ENCODE measurements around the gene TLK2.

Gene TLK2

DNA sequence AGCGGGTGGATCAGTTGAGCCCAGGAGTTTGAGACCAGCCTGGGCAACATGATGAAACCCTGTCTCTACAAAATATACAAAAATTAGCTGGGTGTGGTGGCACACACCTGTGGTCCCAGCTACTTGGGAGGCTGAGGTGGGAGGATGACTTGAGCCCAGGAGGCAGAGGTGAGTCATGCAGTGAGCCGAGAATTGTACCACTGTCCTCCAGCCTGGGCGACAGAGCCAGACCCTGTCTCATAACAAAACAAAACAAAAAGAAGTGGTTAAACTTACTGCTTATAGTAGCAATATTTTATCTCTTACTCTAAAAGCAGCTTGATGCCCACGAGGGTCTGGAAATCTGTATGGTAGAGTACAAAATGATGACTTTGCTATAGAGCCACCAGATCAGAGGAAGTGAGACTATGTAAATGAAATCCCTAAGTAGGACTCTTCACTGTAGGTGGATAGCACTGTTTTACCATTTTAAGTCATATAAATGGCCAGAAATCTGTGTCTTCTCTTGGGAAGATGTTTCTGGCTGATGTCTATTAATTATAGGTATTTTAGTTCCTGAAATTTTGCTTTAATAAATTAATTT, 88.5 kb downstream of the TLK2 start:
- Histone ChIP-seq H3K23ac (ENCODE audit: low read length) (no peak overlapping the region), H2BK5ac (ENCODE audit: low read length) (no peak overlapping the region), H2AK5ac (ENCODE audit: low read length) (no peak overlapping the region), H2BK15ac (replicated peaks; ENCODE audit: low read depth) (no peak overlapping the region), H3K4me3 (ENCODE audit: low read length) (no peak overlapping the region), H3K27me3 (ENCODE audit: insufficient read depth, low read length, poor library complexity) (no peaks in the 10 kb centered on the region), H3K56ac (ENCODE audit: low read length) (no peak overlapping the region), H4K5ac (ENCODE audit: low read length) (no peak overlapping the region), H3K4me2 (ENCODE audit: low read length) (no peak overlapping the region), H3K36me3 (ENCODE audit: control insufficient read depth, insufficient read depth, low read length) (peaks cover 2% of the 10 kb centered on the region), H3K4ac (ENCODE audit: low read depth, low read length) (no peak overlapping the region), H4K8ac (ENCODE audit: low read depth, low read length) (no peak overlapping the region), H3K79me2 (ENCODE audit: control insufficient read depth, insufficient read depth, low read length) (no peaks in the 10 kb centered on the region), H3K18ac (ENCODE audit: low read length) (no peak overlapping the region), H3K27ac (ENCODE audit: low read depth, low read length) (no peak overlapping the region), H3K9ac (ENCODE audit: low read length) (no peak overlapping the region), H3K4me1 (ENCODE audit: control insufficient read depth, low read depth, low read length) (no peaks in the 10 kb centered on the region), H2BK120ac (ENCODE audit: low read depth, low read length) (no peak overlapping the region), H3K79me1 (ENCODE audit: low read length) (no peaks in the 10 kb centered on the region)
- no CpG with 5 or more reads among the region's 4 CpGs for WGBS (ENCODE audit: extremely low coverage, insufficient coverage, low lambda C conversion rate)
- DNase-seq: no peak

DNA sequence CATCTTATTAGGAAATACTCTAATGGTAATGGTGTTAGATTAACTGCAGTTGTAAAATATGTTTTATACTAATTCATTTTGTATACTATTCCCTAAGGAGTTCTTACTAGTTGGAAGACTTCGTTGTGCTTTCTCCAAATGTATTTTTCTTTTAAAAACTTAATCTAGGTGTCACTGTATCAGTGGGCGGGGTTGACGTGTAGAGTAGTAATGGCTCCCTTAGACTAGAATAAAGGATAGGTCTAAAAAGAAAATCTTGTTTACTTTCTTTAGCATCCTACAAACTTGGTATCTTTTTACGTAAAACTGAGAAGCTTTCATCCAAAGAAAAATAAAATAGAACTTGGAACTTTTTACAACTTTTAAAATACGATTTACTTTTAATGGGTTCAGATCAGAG, 93.9 kb downstream of the TLK2 start:
- Histone ChIP-seq H2BK120ac (ENCODE audit: low read depth, low read length) (no peak overlapping the region), H4K5ac (ENCODE audit: low read length) (no peak overlapping the region), H3K79me1 (ENCODE audit: low read length) (no peaks in the 10 kb centered on the region), H3K4me2 (ENCODE audit: low read length) (no peak overlapping the region), H3K79me2 (ENCODE audit: control insufficient read depth, insufficient read depth, low read length) (no peaks in the 10 kb centered on the region), H3K27me3 (ENCODE audit: insufficient read depth, low read length, poor library complexity) (no peaks in the 10 kb centered on the region), H2AK5ac (ENCODE audit: low read length) (no peak overlapping the region), H3K9ac (ENCODE audit: low read length) (no peak overlapping the region), H3K56ac (ENCODE audit: low read length) (no peak overlapping the region), H3K4me1 (ENCODE audit: control insufficient read depth, low read depth, low read length) (no peaks in the 10 kb centered on the region), H3K23ac (ENCODE audit: low read length) (no peak overlapping the region), H3K4me3 (ENCODE audit: low read length) (no peak overlapping the region), H3K36me3 (ENCODE audit: control insufficient read depth, insufficient read depth, low read length) (no peaks in the 10 kb centered on the region), H4K8ac (ENCODE audit: low read depth, low read length) (no peak overlapping the region), H2BK5ac (ENCODE audit: low read length) (no peak overlapping the region), H2BK15ac (replicated peaks; ENCODE audit: low read depth) (no peak overlapping the region), H3K27ac (ENCODE audit: low read depth, low read length) (no peak overlapping the region), H3K18ac (ENCODE audit: low read length) (no peak overlapping the region), H3K4ac (ENCODE audit: low read depth, low read length) (no peak overlapping the region)
- DNase-seq: no peak
- no CpG with 5 or more reads among the region's 5 CpGs for WGBS (ENCODE audit: extremely low coverage, insufficient coverage, low lambda C conversion rate)

DNA sequence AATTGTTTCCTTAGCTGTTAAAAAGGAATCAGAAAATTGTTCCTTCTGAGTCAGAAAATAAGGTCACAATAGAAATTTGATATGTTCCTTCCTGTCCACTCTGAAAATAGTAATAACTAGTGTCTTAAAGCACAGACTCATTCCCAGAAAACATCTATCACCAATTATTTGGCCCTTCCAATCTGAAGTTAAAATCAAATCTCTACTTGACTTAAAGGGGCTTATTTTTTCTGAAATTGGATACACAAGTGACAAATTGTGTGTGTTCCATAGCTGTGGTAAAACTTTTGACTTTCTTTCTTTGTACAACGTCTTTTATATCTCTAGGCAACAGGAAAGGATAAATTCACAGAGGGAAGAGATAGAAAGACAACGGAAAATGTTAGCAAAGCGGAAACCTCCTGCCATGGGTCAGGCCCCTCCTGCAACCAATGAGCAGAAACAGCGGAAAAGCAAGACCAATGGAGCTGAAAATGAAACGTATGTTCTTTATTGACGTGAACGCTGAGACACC, 94.3 kb downstream of the TLK2 start:
- DNase-seq: no peak
- H3K9ac ChIP-seq (ENCODE audit: low read length): no peak overlapping the region
- no peak overlapping the region for H3K4ac ChIP-seq (ENCODE audit: low read depth, low read length)
- no peak overlapping the region for H2BK120ac ChIP-seq (ENCODE audit: low read depth, low read length)
- WGBS (ENCODE audit: extremely low coverage, insufficient coverage, low lambda C conversion rate): no CpG with 5 or more reads among the region's 7 CpGs
- H3K36me3 ChIP-seq (ENCODE audit: control insufficient read depth, insufficient read depth, low read length): no peaks in the 10 kb centered on the region
- H3K79me1 ChIP-seq (ENCODE audit: low read length): no peaks in the 10 kb centered on the region
- H3K27me3 ChIP-seq (ENCODE audit: insufficient read depth, low read length, poor library complexity): no peaks in the 10 kb centered on the region
- H2BK15ac ChIP-seq (replicated peaks; ENCODE audit: low read depth): no peak overlapping the region
- H3K4me3 ChIP-seq (ENCODE audit: low read length): no peak overlapping the region
- no peaks in the 10 kb centered on the region for H3K79me2 ChIP-seq (ENCODE audit: control insufficient read depth, insufficient read depth, low read length)
- no peak overlapping the region for H2BK5ac ChIP-seq (ENCODE audit: low read length)
- H3K27ac ChIP-seq (ENCODE audit: low read depth, low read length): no peak overlapping the region
- H3K4me2 ChIP-seq (ENCODE audit: low read length): no peak overlapping the region
- H3K56ac ChIP-seq (ENCODE audit: low read length): no peak overlapping the region
- H4K5ac ChIP-seq (ENCODE audit: low read length): no peak overlapping the region
- H3K23ac ChIP-seq (ENCODE audit: low read length): no peak overlapping the region
- no peak overlapping the region for H2AK5ac ChIP-seq (ENCODE audit: low read length)
- H3K4me1 ChIP-seq (ENCODE audit: control insufficient read depth, low read depth, low read length): no peaks in the 10 kb centered on the region
- H3K18ac ChIP-seq (ENCODE audit: low read length): no peak overlapping the region
- H4K8ac ChIP-seq (ENCODE audit: low read depth, low read length): no peak overlapping the region

DNA sequence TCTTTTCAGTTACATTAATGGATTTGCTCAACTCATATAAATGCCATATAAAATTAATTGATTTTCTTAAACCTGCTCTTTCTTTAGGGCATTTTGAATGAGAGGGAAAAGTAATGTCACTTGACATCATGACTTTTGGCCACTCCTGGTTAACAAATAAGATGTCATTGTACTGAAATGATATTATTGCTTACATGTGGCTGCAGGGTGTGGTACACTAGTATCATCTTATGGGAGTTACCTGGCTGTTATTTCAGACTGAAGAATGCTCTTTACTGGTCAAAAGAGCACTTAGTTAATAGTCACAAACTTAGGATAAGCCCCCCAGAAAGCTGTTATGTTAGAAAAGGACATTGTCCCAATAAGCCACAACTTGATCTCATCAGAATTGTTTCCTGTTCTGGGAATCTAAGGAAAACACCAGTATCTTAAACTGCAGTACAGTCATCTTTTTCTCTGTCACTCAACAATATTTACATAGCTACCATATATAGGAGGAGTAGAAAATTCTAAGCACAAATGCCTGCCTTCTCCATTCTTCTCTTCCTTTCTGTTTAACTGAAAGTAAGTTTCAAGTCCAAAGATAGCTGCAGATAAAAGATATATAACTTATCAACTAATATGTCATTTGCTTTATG, 95.0 kb downstream of the TLK2 start:
- H3K4me3 ChIP-seq (ENCODE audit: low read length): no peak overlapping the region

DNA sequence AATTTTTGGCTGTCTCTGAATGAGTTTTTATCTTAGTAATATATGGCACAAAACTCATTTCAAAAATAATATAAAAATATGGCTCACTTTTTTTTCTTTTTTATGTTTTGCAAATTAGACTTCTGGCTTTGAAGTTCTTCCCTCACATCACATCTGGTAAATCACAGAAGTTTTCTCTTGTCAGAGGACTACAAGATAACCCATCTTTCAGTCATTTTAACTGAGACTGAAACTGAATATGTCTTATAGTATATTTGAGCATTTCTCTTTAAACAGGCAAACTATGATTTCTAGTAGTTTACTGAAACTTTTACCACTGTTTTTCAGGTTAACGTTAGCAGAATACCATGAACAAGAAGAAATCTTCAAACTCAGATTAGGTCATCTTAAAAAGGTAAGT, 97.8 kb downstream of the TLK2 start:
- H3K4ac ChIP-seq (ENCODE audit: low read depth, low read length): no peak overlapping the region
- no peak for DNase-seq
- no peak overlapping the region for H3K23ac ChIP-seq (ENCODE audit: low read length)
- no peak overlapping the region for H4K5ac ChIP-seq (ENCODE audit: low read length)
- H3K79me2 ChIP-seq (ENCODE audit: control insufficient read depth, insufficient read depth, low read length): no peaks in the 10 kb centered on the region
- no peaks in the 10 kb centered on the region for H3K4me1 ChIP-seq (ENCODE audit: control insufficient read depth, low read depth, low read length)
- no peak overlapping the region for H3K56ac ChIP-seq (ENCODE audit: low read length)
- H3K27me3 ChIP-seq (ENCODE audit: insufficient read depth, low read length, poor library complexity): no peaks in the 10 kb centered on the region
- no peak overlapping the region for H2BK120ac ChIP-seq (ENCODE audit: low read depth, low read length)
- no peaks in the 10 kb centered on the region for H3K79me1 ChIP-seq (ENCODE audit: low read length)
- no peak overlapping the region for H2AK5ac ChIP-seq (ENCODE audit: low read length)
- no peak overlapping the region for H3K4me2 ChIP-seq (ENCODE audit: low read length)
- no peak overlapping the region for H3K9ac ChIP-seq (ENCODE audit: low read length)
- H3K27ac ChIP-seq (ENCODE audit: low read depth, low read length): no peak overlapping the region
- no peak overlapping the region for H3K4me3 ChIP-seq (ENCODE audit: low read length)
- no peak overlapping the region for H2BK15ac ChIP-seq (replicated peaks; ENCODE audit: low read depth)
- no peak overlapping the region for H3K18ac ChIP-seq (ENCODE audit: low read length)
- H3K36me3 ChIP-seq (ENCODE audit: control insufficient read depth, insufficient read depth, low read length): no peaks in the 10 kb centered on the region
- no peak overlapping the region for H2BK5ac ChIP-seq (ENCODE audit: low read length)
- no CpG with 5 or more reads among the region's 1 CpG for WGBS (ENCODE audit: extremely low coverage, insufficient coverage, low lambda C conversion rate)
- no peak overlapping the region for H4K8ac ChIP-seq (ENCODE audit: low read depth, low read length)

More for the DNA sequence above, 95.0 kb downstream of the TLK2 start:
- Histone ChIP-seq H3K4me2 (ENCODE audit: low read length) (no peak overlapping the region), H2BK120ac (ENCODE audit: low read depth, low read length) (no peak overlapping the region), H4K8ac (ENCODE audit: low read depth, low read length) (no peak overlapping the region), H3K23ac (ENCODE audit: low read length) (no peak overlapping the region), H3K27me3 (ENCODE audit: insufficient read depth, low read length, poor library complexity) (no peaks in the 10 kb centered on the region), H3K56ac (ENCODE audit: low read length) (no peak overlapping the region), H2BK15ac (replicated peaks; ENCODE audit: low read depth) (no peak overlapping the region), H4K5ac (ENCODE audit: low read length) (no peak overlapping the region), H2AK5ac (ENCODE audit: low read length) (no peak overlapping the region), H3K4ac (ENCODE audit: low read depth, low read length) (no peak overlapping the region), H3K4me1 (ENCODE audit: control insufficient read depth, low read depth, low read length) (no peaks in the 10 kb centered on the region), H3K27ac (ENCODE audit: low read depth, low read length) (no peak overlapping the region), H3K79me1 (ENCODE audit: low read length) (no peaks in the 10 kb centered on the region), H2BK5ac (ENCODE audit: low read length) (no peak overlapping the region), H3K79me2 (ENCODE audit: control insufficient read depth, insufficient read depth, low read length) (no peaks in the 10 kb centered on the region), H3K9ac (ENCODE audit: low read length) (no peak overlapping the region), H3K36me3 (ENCODE audit: control insufficient read depth, insufficient read depth, low read length) (no peaks in the 10 kb centered on the region), H3K18ac (ENCODE audit: low read length) (no peak overlapping the region)
- no peak for DNase-seq

Measured in mesendoderm (in vitro differentiated cells).